ENCODE results near the gene C19orf44.

- TF ChIP-seq CTCF (IDR thresholded peaks at IDR 0.05), result no peak
- TF ChIP-seq POLR2A (IDR thresholded peaks at IDR 0.05), result no peak
Measured at GRCh38 chr19:16457195-16457953, 38.8 kb upstream of the C19orf44 start.
